Middle frontal gyrus (tissue), 1 donor: ENCODE data around the gene RALGAPA2.

ENCODE experiments used
- DNase-seq: peaks from one replicate; pipeline ENCODE4 v3.0.0-alpha.2; 2015; ENCODE audit warnings: low spot score; ENCODE audit errors: extremely low spot score

Gene RALGAPA2

DNA sequence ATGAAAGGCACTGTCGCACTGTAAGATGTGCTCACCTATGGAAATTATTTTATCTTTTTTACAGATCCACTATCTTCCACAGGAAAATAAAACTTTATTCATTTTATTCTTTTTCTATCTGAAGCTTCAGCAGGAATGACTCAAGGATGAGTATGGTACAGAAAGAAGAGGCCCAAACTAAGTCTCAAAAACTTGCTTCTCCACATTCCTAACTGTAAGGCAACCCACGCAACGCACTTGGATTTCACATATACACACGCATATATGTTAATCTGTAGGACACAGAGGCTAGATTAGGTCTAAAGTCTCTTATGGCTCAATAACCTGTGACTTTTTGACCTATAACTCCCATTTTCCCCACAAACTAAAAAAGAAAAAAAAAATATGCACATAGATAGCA, 81.9 kb downstream of the RALGAPA2 start:
- no peak for DNase-seq

DNA sequence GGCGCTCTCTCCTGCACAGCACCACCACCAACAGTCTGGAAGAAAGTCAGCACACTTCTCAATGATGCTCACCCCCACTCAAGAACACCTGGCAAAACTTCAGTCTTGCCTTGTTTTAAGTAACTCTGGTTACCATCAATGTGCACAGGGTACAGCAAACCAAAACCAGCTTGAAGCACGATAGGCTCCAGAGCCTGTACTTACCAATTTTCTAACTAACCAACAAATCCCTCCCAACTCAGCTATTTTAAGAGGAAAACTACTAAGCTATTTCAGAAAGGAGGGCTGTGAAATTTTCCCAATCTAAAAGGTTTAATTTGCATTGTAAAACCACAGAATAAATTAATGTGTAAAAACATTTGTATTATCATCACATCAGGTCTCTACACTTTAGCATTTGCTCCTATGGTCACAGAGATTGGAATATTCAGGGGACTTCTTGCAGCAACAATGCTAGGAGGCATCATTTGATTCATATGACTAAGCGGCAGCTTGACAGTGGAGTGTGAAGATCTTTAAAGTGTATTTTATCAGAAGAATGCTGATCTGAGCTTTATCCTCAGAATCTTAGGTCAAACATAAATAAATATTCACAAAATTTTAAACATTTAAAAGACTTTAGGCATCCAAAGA, 82.8 kb downstream of the RALGAPA2 start:
- no peak for DNase-seq

DNA sequence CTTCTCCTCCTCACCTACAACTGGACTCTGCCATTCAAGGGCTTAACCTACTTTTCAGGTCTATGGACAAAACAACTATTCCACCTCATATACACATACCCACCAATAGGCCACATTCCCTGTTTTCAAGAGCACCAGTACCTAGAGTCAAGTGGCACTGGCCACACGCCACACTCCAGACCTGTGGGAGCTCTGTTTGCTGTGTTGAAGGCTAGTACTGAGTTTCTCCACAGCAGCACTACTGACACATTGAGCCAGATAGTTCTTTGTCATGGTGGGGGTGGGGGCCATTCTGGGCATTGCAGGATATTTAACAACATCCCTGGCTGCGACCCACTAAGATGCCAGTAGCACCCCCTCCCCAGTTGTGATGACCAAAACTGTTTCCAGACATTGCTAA, 84.1 kb downstream of the RALGAPA2 start:
- no peak for DNase-seq

DNA sequence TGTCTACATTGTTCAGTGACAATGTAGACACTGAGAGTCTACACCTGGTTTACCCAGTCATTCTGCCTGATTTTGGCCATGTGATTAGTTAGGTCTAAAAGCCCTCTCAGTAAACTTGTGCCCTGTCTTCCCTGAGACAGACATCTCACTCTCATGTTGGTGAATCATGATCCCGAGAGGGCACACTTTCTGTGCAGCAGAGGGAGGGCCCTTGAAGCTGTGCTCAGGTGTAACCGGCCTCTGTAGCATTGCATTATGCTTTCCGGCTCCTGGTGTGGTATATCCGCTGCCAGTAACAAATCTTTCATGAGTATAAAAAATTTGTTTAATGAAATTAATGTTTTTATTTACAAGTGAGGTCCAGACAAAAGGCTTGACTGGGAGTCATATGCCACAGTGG, 85.0 kb downstream of the RALGAPA2 start:
- no peak for DNase-seq

DNA sequence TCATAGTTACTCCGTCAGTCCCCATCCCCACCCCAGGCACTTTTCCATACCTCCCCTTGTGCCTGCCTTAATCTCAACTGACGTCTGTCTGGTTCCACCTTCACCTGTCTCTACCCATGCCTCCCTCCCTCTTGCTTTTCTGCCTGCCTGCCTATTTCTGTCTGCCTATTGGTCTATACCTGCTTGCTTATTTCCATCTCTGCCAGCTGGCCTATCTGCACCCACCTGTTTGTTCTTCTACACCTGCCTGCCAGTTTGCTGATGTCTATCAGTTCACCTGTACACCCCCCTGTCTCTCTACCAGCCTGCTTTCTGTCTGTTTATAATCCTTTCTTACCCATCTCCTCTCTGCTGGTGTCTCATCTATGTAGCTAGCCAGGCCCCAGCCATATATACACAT, 87.5 kb downstream of the RALGAPA2 start:
- no peak for DNase-seq

DNA sequence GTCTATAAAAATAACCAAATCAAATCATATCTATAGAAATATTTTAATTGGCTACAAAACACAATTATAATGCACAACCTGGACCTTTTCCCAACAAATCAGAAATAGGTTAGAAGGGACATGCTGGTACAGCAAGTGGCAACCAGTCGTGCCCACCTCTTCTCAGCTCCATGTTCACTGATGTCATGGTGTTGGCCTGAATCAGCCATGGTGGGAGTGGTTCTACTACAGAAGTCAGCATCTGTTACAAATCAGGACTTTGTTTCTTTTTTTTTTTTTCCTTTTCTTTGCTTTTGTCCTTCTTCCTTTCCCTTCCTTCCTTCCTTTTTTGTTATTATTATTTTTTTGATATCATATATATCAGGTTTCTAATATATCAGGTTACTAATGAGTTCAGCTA, 91.2 kb downstream of the RALGAPA2 start:
- no peak for DNase-seq

DNA sequence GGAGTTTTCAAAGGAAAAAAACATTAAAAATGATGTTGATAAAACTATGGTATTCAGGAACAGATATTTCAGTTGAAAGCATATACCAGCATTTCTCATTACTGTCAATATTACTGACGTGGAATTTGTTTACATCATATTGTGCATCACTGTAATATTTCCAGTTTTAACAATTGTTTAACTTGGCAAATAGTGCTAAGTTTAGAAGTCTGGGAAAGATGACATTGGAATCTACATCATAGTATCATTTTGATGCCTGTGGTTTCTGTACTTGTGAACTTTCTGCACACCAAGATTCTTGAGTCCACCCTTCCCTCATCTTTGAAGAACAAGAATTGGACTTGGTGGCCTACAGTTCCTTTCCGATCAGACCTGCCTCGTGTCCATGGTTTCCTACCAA, 98.1 kb downstream of the RALGAPA2 start:
- DNase-seq, result no peak

DNA sequence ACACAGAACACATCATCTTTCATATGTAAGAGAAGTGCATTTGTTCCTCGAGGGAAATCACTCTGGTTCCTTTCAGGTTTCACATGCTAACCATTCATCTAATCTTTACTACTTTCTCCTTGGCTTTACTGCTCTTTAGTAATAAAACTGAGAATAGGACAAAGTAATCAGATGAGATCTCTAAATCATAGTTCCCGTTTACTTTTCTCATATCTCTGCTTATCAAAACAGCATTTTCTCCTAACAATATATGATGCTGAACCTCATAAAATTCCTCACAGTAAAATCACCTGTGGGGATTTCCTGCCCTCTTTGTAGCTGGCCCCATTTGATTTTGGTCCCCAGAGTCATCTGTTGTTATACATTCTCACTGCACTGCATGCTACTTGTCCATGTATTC, 100.2 kb downstream of the RALGAPA2 start:
- DNase-seq, result no peak

DNA sequence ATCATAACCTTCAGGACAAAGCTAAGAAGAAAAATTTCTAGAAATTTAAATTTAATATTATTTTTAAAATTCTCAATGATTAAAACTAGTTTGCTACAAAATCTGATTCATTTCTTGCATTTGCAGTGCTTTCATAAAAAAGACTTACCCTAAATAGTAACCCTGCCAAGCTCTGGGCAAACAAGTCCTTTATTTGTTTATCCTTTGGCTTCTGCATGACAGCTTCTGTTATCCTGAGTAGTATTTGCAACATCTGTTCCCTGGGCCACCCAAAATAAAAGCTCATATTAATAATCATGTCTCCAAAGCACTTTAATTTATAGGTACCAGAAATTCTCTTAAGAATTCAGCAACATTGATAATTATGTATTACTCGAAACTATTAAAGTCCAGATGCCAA, 101.3 kb downstream of the RALGAPA2 start:
- DNase-seq, result no peak

DNA sequence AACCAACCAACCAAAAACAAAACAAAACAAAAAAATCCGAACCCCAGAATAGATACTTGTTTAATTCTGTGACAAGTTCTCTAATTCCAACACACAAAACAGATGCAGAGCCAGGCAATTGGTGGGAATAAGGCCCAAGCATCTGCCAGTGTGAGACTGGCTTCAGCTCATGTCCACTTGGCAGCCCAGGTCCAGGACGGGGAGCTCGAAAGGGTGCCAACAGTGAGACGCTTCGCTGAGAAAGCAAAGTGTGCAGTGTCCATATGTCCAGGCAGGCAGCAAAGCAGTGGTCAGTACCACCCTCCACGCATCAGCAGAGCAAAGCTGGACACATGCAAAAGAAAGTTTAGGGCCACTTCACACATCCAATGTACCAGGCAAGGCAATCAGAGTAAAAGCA, 102.9 kb downstream of the RALGAPA2 start:
- no peak for DNase-seq

DNA sequence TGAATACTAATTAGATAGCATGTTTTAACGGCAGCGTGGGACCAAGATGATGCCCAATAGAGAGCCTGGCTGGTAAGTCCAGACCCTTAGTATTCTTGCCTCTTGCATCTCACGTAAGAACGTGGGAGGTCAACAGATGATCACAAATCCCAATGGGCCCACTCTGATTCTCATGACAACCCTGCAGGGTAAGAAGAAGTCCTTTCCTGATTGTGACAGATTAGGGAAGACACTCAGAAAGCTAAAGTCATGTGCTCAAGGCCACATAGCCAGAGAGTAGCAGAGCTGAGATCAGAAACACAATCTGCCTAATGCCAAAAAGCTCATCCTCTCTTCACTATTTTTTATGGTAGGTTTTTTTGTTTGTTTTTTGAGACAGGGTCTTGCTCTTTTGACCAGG, 103.8 kb downstream of the RALGAPA2 start:
- DNase-seq, result no peak

DNA sequence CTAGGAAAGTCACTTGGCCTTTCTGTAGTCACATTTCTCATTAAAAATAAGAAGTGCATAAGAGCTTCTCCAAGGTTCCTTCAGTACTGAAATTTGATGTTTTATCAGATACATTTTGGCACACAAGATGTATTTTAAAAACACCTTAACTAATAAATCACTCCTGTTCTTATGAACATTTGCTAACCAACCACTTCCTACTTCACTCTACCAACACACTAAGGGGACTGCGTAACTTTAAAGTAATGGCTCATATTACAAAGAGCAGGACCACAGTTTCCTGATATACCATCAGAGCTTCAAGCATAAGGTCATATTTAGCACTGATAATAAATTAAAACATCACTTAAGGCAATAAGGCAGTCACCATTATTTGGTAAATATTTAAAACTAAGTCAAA, 104.4 kb downstream of the RALGAPA2 start:
- DNase-seq, result no peak

DNA sequence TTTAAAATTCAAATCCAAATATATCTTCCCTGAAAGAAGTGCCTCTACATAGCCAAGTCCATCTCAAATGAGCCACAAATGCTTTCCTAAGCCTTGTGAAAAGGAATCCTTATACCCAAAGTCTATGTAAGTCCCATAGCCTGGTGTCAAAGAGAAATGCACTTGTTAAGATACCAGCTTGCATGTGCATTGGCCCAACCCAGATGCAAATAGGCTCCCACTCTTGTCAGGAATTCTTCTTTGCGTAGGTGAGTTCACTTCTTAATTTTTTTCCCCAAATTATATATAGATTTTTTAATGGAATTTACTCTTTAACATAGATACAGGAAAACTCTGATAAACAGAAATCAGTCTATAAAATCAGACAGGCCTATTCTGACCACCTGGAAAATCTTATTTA, 105.6 kb downstream of the RALGAPA2 start:
- DNase-seq, result no peak

DNA sequence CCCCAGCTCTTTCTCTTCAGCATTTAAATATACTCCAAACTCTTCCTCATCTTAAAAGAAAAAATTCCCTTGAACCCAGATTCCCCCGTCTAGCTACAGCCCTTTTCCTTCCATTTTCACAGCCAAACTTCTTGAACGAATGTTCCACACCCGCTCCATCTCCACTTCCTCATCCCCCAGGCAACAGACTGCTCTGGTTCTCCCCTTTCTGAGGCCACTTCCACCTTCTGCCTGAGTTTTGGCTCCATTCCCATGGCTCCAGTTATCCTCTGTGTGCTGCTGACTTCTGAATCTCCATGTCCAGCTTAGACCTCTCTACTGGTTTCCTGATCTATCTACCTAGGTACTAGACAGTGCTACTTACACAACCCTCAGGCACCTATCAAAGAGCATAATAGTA, 106.4 kb downstream of the RALGAPA2 start:
- DNase-seq, result no peak

DNA sequence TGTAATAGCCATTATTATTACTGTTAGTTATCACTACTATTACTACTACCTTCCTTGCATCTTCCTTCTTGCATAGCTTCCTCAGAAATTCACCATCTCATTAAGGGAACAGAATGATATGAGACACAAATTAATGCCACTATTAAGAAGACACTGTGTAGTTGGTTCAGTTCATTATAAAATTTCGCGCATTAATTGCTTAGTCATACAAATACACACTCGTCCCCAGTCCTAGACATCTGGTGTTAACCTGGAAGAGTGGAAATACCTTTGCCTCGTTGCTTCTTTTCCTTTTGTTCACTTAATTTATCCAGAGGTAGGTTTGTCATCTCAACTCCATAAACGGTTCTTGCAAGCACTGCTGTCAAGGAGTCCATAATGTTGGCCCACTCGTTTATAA, 107.5 kb downstream of the RALGAPA2 start:
- DNase-seq, result no peak

DNA sequence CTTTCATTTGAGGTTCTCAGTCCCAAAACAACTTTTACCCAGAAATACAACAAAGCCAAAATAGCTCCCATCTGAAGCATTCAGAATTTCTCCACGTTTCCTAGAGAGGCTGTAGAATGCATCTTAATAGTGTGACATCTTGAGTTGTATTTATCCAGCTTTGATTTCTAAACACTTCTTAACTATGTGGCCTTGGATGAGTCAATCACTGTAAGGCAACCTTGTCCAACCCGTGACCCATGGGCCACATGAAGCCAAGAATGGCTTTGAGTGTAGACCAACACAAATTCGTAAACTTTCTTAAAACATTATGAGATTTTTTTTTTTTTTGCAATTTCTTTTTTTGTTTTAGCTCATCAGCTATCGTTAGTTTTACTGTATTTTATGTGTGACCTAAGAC, 108.1 kb downstream of the RALGAPA2 start:
- DNase-seq, result no peak

DNA sequence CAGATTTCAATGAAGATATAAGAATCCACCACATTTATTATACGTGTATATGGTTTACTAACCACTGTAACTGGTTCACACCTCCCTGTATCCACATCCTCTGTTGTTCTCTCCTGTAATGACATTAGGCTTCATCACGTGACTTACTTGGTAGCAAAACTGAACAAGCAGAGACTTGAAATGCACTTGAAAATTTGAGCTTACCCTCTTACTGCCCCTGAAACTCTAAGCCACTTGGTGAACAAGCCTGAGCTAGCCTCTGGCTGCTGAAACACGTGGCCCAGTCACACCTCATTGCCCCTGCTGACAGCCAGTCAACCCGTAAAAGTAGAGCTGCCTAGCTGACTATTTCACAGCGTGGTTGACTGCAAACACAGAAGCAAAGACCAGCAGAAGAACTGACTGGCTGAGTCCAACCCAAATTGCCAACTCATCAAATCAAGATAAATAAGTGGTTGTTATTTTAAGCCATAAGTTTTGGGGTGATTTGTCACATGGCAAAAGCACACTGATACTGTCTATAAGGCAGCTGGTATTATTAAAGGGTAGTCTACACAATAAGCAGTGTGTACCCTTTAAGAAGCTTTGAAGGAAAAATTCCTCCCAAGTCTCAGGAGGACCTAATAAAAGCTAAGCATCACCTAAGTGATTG, 109.0 kb downstream of the RALGAPA2 start:
- no peak for DNase-seq

DNA sequence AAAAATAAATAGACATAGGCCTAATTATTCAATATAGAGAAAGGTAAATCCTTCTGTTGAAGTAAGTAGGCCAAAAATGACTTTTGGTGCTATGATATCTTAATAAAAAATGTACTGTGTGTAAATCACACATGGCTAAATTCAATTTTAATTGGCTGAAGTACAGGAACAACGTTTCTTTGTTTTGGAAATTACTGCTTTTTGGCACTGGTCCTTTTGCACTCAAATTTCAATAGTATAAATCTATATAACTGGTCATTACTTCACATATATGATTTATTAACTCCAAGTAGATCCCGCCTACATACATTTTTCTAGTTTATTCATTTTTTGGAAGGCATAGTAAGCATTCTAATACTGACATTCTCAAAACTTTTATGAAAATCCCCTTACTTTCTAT, 114.5 kb downstream of the RALGAPA2 start:
- no peak for DNase-seq

DNA sequence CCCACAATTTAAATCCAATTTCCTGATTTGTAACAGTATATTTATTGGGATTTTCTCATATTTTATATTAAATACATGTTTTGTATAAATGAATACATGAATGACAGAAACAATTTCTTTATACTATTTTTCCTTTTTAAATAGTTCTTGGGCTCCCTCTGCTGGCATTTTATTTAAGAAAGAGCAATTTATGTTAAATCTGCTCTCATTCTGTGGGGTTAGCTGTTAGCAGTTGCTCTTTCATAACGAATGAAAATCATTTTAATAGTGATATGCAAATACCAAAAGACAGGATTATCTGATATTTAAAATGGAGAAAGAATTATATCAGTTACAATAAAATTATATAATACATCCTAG, 118.3 kb downstream of the RALGAPA2 start:
- peak; percentile 53 for DNase-seq

DNA sequence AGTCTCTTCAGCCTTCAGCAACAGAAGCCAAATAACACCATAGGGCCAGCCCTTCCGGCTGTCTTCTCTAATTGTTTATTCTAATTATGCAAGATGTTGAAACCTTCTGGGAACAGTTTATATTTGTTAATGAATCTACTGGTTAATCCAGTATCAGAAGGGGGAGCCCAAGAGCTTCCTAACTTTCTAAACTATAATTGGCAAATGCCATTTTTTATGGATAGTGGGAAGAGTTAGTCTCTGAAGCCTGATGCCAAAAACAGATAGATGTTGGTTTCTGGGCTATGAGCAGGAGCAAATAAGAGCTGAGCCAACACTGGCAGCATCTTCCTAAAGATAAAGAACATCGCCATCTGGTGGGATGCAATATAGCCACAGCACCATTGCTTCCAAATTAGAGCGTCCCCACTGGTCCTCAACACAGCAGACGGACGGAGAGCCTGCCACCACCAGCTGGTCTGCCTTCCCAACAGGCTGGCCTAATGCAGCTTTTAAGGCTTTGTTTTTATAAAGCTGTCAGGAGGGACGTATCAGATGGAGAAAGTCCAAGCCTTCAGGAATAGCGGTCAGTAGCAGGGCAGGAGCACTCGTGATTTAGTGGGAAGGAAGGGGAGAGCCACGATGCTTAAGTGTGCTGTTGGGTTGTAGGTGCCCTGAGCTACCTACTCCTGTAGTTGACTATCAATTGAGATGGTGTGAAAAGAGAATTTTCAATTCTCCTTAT, 118.8 kb downstream of the RALGAPA2 start:
- peak; percentile 61 for DNase-seq

DNA sequence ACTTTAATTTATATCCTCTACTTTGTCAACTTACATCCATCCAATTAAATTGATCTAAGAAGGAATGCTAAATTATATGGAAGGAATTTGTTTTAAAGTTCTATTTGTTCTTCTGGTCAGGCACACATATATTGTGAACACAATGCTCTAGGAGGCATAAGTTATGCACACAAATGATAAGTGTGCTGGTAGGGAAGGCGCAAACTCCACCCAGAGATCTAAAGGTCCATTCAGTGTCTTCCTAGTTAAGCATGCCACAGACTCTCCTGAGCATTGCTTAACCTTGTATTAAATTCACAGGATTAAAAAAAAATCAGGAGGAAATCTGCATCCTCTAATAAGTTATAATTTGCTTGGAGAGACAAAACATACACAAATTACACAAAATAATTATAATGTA, 127.3 kb downstream of the RALGAPA2 start:
- DNase-seq, result no peak

DNA sequence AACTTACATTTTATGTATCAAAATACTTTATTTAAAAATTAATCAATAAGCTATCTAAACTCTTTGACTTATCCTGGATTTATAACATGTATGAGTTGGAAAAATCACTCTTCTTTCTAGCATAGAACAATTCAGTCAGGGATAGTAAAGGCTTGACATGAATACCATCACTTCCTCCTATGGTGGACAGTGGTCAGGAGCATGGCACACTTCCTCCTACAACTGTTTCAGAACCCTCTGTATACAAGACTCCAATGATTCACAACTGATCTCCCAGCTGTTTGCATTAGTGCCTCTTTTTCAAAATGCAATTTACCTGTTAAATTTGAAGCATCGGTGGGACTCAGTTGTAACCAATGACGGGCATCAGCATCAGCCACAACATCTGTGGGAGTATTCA, 129.7 kb downstream of the RALGAPA2 start:
- no peak for DNase-seq

DNA sequence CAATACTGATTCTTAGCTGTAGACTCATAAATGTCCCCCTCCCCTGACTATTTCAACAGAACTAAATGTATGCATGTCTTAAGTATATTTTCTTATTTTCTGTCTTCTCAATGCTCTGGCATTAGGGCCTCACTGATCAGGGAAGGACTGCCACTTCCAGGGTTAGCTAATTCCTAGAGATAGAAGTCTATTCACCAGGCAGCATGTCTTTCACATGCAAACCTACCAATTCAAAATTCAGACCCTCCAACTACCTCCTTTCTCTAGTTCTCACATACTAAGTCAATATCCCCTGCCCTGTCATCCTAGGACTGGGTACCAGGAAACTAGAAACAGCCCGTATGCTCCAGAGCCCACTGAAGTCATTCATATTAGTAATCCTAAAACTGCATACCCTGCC, 132.3 kb downstream of the RALGAPA2 start:
- DNase-seq, result no peak
